HL-60/S4 treated with retinoic acid at 250 ng/mL for 4 days and 3 days (cell line): ENCODE data around the gene SUSD3.

Experiments
- in situ Hi-C: fragments of 300-500 bp; cut with MboI; formaldehyde crosslinking; loops from 2 replicates; pipeline ENCODE4 v1.7.0; 2022; ENCODE audit warnings: low sequenced_read_pairs

Gene SUSD3

DNA sequence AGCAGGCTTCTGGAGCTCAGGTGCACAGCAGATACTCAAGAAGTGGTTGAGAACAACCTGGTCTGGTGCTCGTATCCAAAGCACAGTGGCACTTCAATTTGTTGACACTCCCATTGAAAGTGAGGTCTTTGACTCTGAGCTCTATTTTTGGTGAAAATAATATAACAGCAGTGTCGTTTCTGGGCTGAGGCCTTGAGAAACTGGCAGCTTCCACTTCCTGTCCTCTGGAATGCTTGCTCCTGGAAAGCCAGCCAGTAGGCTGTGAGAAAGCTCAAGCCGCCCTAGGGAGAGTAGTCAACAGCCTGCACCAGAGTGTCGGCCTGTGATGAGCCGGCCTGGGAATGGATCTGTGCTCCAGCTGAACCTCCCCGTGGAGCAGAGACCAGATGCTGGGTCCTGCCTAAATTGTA is 6.8 kb upstream of the SUSD3 start:
- in situ Hi-C loops: no loop called here

DNA sequence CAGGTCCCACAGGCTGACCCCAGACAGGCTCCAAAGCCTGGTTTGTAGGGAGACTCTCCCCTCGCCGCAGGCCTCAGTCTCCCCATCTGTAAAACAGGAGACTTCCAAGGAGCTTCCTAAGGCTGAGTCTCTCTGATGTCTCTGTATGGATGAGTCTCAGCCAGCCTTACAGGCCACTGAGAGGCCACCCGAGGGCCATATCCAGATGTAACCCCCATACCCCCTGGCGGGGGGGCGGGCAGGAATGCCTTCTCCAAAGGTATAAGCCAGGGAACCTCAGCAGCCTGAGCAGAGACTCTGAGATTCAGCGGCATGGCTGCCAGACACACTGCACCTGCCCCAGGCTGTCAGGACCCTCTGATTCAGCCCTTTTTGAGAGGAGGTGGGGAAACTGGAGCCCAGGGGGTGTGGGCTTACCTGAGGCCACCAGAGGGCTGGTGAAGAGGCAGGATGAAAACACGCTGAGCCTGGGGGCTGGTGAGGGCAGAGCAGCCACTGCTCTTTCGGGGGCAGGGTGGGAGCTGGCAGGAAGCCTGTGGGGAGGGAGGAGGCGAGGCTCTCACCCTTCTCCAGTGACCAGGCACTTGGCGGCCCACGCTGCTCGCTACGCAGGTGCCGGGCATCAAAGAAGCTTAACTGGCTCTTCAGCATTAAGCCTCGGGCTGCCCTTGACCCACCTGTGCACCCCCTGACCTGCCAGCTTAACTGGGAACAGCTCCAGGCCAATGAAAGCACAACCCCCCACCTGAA is 5.5 kb upstream of the SUSD3 start:
- in situ Hi-C loops: no loop called here

- in situ Hi-C loops: no loop called here
Observed at GRCh38 chr9:93053781-93054331, 4.6 kb upstream of the SUSD3 start.

GRCh38 chr9:93054758-93055704 is 3.5 kb upstream of the SUSD3 start:
- in situ Hi-C loops: no loop called here

DNA sequence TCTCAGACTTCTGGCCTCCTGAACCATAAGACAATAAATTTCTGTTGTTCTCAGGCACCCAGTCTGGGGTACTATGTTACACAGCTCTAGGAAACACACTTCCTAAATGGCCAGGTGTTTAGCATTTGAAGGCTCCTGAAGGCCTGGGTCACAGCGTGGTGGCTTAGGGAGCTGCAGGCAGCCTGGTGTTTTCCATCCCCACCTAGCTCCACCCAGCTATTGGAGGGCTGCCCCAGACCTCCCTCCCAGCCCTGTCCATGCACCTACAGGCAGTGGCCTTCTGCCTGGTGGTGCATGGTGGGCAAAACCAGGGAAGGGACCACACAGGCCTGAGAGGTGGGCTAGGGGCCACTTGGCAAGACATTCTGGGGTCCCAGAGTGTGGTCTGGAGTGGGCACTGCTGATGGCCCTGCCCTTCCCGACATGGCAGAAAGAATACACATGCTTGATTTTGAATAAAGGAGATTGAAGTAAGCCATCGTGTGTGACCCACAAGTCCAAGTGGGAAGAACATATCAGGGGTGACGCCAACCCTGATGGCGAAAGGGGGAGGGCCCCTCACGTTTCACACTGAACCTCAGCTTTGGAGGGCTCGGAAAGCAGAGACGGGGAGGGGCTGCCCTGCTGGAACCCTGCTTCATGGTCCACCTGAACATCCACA is 1.3 kb upstream of the SUSD3 start:
- in situ Hi-C loops: no loop called here

DNA sequence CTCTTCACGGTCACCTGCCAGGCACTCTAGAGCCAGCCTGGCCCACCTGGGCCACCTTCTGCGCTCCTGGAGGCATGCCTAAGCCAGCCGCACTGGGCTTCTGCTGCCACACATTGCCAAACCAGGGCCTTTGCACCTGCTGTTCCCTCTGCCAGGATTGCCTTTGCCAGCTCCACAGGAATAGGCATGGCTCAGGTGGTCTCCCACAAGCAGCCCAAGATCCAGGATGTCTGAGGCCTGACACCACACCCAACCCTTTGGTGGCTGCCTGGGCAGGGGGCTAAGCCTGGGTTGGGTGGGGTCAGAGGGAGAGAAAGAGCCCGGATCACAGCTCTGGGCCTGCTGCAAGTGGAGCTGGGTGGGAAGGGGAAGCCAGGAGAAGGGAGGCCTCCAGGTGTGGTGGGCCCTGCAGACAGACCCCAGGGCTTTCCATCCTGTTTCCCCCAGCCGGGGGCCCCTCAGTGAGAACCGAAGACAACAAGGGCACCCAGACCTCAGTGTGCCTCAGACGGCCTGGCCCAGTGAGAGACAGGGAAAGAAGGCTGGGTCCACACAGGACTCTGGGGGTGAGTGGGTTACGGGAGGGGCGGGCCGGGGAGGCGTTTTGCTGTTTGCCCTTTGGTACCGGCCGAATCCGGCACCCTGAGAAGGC is 672 bp upstream of the SUSD3 start:
- in situ Hi-C loops: no loop called here

GRCh38 chr9:93059011-93059714 is 662 bp downstream of the SUSD3 start:
- in situ Hi-C loops: no loop called here

- in situ Hi-C loops: no loop called here
Observed at GRCh38 chr9:93059715-93060578, 1.4 kb downstream of the SUSD3 start.

GRCh38 chr9:93060746-93061259 is 2.3 kb downstream of the SUSD3 start:
- in situ Hi-C loops: no loop called here

GRCh38 chr9:93061260-93061751 is 2.8 kb downstream of the SUSD3 start:
- in situ Hi-C loops: no loop called here

DNA sequence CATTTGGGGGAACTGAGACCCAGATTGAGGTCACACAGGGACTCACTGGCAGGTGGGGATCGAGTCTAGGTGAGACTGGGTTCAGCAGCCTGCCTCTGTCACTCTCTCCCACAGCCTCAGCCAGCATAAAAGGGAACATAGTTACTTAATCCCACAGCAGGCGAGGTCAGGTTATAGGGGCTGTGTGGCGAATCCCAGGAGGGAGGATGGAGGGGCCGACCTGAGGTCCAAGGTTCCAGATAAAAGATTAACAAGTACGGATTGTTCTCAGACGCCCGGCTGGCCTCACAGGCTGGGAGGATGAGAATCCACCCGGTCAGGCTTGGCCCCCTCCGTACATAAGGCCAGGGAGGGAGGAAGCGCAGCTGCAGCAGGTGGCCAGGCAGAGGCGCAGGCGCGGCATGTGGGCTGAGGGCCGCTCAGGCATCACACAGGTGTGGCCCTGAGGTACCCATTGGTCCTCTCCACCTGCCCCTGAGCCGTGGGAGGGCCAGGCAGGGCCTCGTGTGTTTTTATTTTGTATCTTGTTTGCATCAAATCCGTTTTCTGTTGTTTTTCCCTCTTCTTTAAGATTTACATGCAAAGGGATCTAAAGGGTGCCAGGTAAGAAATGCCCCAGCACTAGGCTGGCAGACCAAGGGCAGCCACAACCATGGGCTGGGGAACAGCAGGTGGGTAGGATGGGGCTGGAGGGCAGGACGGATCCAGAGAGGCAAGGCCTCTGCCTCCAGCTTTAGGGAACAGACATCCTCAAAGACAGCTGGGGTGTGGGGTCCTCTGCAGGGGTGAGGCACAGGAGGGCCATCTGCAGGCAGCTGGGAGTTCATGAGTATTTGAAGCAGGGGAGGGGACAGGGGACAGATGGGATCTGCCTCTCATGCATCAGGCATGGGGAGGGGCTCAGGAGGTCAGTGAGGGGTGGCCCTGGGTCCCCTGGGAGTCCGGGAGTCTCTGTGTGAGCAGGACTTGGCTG is 3.6 kb downstream of the SUSD3 start:
- in situ Hi-C loops: no loop called here

DNA sequence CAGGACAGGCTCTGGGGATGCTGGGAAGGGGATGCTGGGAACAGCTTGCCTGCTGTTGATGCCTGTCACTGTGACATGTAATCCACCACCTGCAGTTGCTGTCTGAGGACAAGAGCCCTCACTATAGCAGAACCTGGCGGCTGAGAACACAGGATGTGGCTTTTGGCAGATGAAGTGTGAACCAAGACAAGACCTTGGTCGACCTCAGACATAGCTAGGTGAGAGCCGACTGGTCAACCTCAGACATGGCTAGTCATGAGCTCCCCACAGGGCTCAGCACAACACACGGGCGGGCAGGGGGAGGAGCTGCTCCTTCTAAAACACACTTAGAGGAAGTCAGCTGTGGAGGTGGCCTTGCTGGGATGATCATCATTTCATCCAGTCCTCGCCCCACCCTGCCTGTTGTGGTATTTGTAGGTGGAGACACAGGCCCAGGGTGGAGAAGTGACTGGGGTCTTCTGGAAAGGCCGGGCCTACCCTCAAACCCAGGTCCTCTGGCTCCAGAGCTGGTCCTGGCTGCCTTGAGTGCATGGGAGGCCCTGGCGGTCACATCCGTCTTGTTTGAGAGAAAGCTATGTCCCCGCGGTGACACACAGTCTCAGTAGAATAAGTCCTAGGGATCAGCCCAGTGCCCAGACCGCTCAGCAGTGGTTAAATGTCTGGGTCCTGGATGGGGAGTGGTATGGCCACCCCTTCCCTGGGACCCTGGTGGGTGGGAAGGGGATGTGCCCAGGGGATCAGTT is 6.1 kb downstream of the SUSD3 start:
- in situ Hi-C loops: no loop called here

DNA sequence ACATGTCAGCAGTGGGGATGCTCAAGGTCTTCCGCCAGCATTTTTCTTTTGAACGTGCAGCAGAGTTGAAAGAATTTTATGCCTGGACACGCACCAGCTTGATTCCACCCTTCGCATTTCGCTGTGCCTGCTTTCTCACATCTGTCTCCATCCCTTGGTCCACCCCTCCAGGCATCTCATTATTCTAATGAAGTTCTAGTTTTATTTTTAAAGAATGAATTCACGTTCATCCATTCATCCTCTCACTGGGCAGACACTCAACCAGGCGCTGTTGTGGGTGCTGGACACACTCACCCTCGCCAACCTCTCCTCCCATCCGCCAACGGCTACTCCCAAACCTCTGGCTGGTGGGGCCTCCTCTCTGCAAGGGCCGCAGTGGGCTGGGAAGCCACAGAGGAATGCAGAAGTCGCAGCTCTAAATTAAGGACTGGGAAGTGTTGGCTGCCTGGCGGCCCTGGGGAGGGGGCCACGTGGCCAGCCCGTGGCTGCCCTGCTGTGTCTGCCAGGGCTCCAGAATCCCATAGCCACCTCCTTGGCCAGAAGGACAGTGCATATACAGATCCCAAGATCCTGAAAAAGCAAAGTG is 6.7 kb downstream of the SUSD3 start:
- in situ Hi-C loops: no loop called here

- in situ Hi-C loops: no loop called here
Observed at GRCh38 chr9:93066978-93067603, 8.6 kb downstream of the SUSD3 start.

GRCh38 chr9:93068956-93069355 is 10.5 kb downstream of the SUSD3 start:
- in situ Hi-C loops: no loop called here

- in situ Hi-C loops: no loop called here
Observed at GRCh38 chr9:93071464-93071863, 13.0 kb downstream of the SUSD3 start.
